Ovary (tissue), 3 donors: ENCODE data around the gene PODNL1.

ENCODE experiments used
- CTCF ChIP-seq, 3 donors: fragments of 450-650 bp in 2 of 3; fragments of 200-600 bp in 1 of 3; IDR thresholded peaks; one replicate each; pipeline versions ENCODE4 v1.5.1 to v1.8.0; 2016 to 2022; ENCODE audit warnings: antibody characterized with exemption in 3 of 3, mild to moderate bottlenecking in 1 of 3
- POLR2A ChIP-seq: fragments of 450-650 bp; IDR thresholded peaks from one replicate; pipeline ENCODE4 v1.6.1; 2017; ENCODE audit warnings: antibody characterized with exemption, mild to moderate bottlenecking, moderate library complexity
- donor health status: DM: no; HTN: no; CAD: no.

GRCh38 chr19:13964776-13965175 lies 26.6 kb upstream of the PODNL1 start:
- no peak for TF ChIP-seq CTCF (IDR thresholded peaks at IDR 0.05)
- no peak for TF ChIP-seq POLR2A
